ENCODE results near the gene CUX1.

Gene CUX1

GRCh38 chr7:101998906-101999240 lies 181.4 kb downstream of the CUX1 start:
- DNase-seq (ENCODE audit: low read depth in 2 of 2), result no peak
- TF ChIP-seq CTCF (IDR thresholded peaks at IDR 0.05; ENCODE audit: low read depth, low read length), result no peak

GRCh38 chr7:101999393-101999792 lies 182.0 kb downstream of the CUX1 start:
- no peak overlapping the region for H3K4me3 ChIP-seq (replicated peaks in 1 of 2; ENCODE audit: low read depth in 2 of 2, low read length in 2 of 2)
- TF ChIP-seq CTCF (IDR thresholded peaks at IDR 0.05; ENCODE audit: low read depth, low read length), result no peak
- no peak for DNase-seq (ENCODE audit: low read depth in 2 of 2)

More at GRCh38 chr7:101998906-101999240, 181.4 kb downstream of the CUX1 start:
- no peak overlapping the region for H3K4me3 ChIP-seq (replicated peaks in 1 of 2; ENCODE audit: low read depth in 2 of 2, low read length in 2 of 2)

GRCh38 chr7:102000123-102000522 lies 182.7 kb downstream of the CUX1 start:
- no peak for DNase-seq (ENCODE audit: low read depth in 2 of 2)
- no peak overlapping the region for H3K4me3 ChIP-seq (replicated peaks in 1 of 2; ENCODE audit: low read depth in 2 of 2, low read length in 2 of 2)
- TF ChIP-seq CTCF (IDR thresholded peaks at IDR 0.05; ENCODE audit: low read depth, low read length), result no peak

- H3K4me3 ChIP-seq (replicated peaks in 1 of 2; ENCODE audit: low read depth in 2 of 2, low read length in 2 of 2), result no peak overlapping the region
- DNase-seq (ENCODE audit: low read depth in 2 of 2), result peak in 1 of 2 donors; percentile 41
- no peak for TF ChIP-seq CTCF (IDR thresholded peaks at IDR 0.05; ENCODE audit: low read depth, low read length)
These were observed 186.8 kb downstream of the CUX1 start for GRCh38 chr7:102004229-102004628.

- no peak for TF ChIP-seq CTCF (IDR thresholded peaks at IDR 0.05; ENCODE audit: low read depth, low read length)
- no peak overlapping the region for H3K4me3 ChIP-seq (replicated peaks in 1 of 2; ENCODE audit: low read depth in 2 of 2, low read length in 2 of 2)
- no peak for DNase-seq (ENCODE audit: low read depth in 2 of 2)
These were observed 187.4 kb downstream of the CUX1 start for GRCh38 chr7:102004848-102005247.

- no peak for TF ChIP-seq CTCF (IDR thresholded peaks at IDR 0.05; ENCODE audit: low read depth, low read length)
- H3K4me3 ChIP-seq (replicated peaks in 1 of 2; ENCODE audit: low read depth in 2 of 2, low read length in 2 of 2), result no peak overlapping the region
- DNase-seq (ENCODE audit: low read depth in 2 of 2), result no peak
These were observed 188.6 kb downstream of the CUX1 start for GRCh38 chr7:102005933-102006480.

GRCh38 chr7:102006695-102007094 lies 189.3 kb downstream of the CUX1 start:
- no peak overlapping the region for H3K4me3 ChIP-seq (replicated peaks in 1 of 2; ENCODE audit: low read depth in 2 of 2, low read length in 2 of 2)
- TF ChIP-seq CTCF (IDR thresholded peaks at IDR 0.05; ENCODE audit: low read depth, low read length), result no peak
- no peak for DNase-seq (ENCODE audit: low read depth in 2 of 2)

Measured in cardiac fibroblast (primary cell).